GM23338 (cell line): Measurements from ENCODE around the gene NPTXR. TPM values are rescaled to one million over a fixed set of nuclear protein-coding genes. Genes with fewer than 3 reads are reported as not detected.

Experiments used
- CREB1 ChIP-seq: fragments of 250-450 bp; sonication (Bioruptor Pico); IDR thresholded peaks from 2 replicates; pipeline ENCODE4 v1.5.0; 2020; ENCODE audit warnings: low read depth, mild to moderate bottlenecking, moderate library complexity
- ETS1 ChIP-seq: IDR thresholded peaks from 2 replicates; pipeline ENCODE4 v1.6.1; 2016; ENCODE audit warnings: antibody characterized with exemption
- EZH2 ChIP-seq: fragments of 200-600 bp; sonication (generic); IDR thresholded peaks from one replicate; pipeline ENCODE4 v1.8.0; 2017; ENCODE audit warnings: antibody characterized with exemption, mild to moderate bottlenecking, low read depth; ENCODE audit not compliant: unreplicated experiment
- JUNB ChIP-seq: IDR thresholded peaks from one replicate; pipeline ENCODE4 v1.6.1; 2016; ENCODE audit warnings: antibody characterized with exemption; ENCODE audit not compliant: unreplicated experiment
- NANOG ChIP-seq: IDR thresholded peaks from 2 replicates; pipeline ENCODE4 v1.6.1; 2016; ENCODE audit warnings: antibody characterized with exemption, borderline replicate concordance
- POLR2AphosphoS5 ChIP-seq: IDR thresholded peaks from 2 replicates; pipeline ENCODE4 v1.6.1; 2016; ENCODE audit warnings: antibody characterized with exemption, low read depth
- STAT1 ChIP-seq: IDR thresholded peaks from one replicate; pipeline ENCODE4 v1.6.1; 2016; ENCODE audit warnings: antibody characterized with exemption; ENCODE audit not compliant: unreplicated experiment
- ZNF114 ChIP-seq: fragments of 250-450 bp; sonication (Bioruptor Pico); IDR thresholded peaks from 2 replicates; pipeline ENCODE4 v1.5.0; 2020; ENCODE audit warnings: mild to moderate bottlenecking, moderate library complexity
- ZNF331 ChIP-seq: fragments of 250-450 bp; sonication (Bioruptor Pico); IDR thresholded peaks from 2 replicates; pipeline ENCODE4 v1.5.0; 2020; ENCODE audit warnings: low read depth, mild to moderate bottlenecking, moderate library complexity
- ZNF462 ChIP-seq: fragments of 250-450 bp; sonication (Bioruptor Pico); IDR thresholded peaks from 2 replicates; pipeline ENCODE4 v1.5.0; 2020; ENCODE audit warnings: mild to moderate bottlenecking, moderate library complexity
- polyA plus RNA-seq: library from polyadenylated mRNA; unstranded; fragments of >200 nt; fragmentation: Nextera tagmentation; extraction: Ambion mirVana; gene quantifications from 2 replicates; pipeline ENCODE4 v1.2.1, GENCODE V29; 2016
- total RNA-seq: library from RNA; depleted of rRNA; stranded (reverse); fragments of >200 nt; shearing (Covaris generic); gene quantifications from 2 replicates; pipeline ENCODE4 v1.2.3, GENCODE V29; 2014

NPTXR gene
- total and polyA plus RNA-seq, 2 experiments from 2014 or later, result 0.89 to 13.4 TPM

- no peak for TF ChIP-seq ZNF462 (CRISPR knock-in tag)
- no peak for TF ChIP-seq ETS1
- TF ChIP-seq JUNB, result no peak
- no peak for TF ChIP-seq ZNF114 (CRISPR knock-in tag)
- no peak for TF ChIP-seq NANOG
- TF ChIP-seq STAT1, result no peak
- no peak for TF ChIP-seq CREB1 (CRISPR knock-in tag)
- no peak for TF ChIP-seq ZNF331 (CRISPR knock-in tag)
- no peak for TF ChIP-seq POLR2AphosphoS5
- TF ChIP-seq EZH2, result no peak
Observed at GRCh38 chr22:38861927-38862326, 18.1 kb upstream of the NPTXR start (continued).
